Parathyroid adenoma (tissue), 2 donors: ENCODE measurements around the gene SLC23A2.

ENCODE experiments used
- H2AFZ ChIP-seq: fragments of 300-600 bp; sonication (generic); one replicate; pipeline ENCODE4 v1.7.0; 2017; ENCODE audit warnings: antibody characterized with exemption, mild to moderate bottlenecking
- H3K27ac ChIP-seq: fragments of 300-600 bp; sonication (generic); one replicate; pipeline ENCODE4 v1.7.0; 2017
- H3K27me3 ChIP-seq: fragments of 300-600 bp; sonication (generic); one replicate; pipeline ENCODE4 v1.7.0; 2017; ENCODE audit warnings: low read length; ENCODE audit not compliant: control insufficient read depth, insufficient read depth
- H3K36me3 ChIP-seq: fragments of 300-600 bp; sonication (generic); one replicate; pipeline ENCODE4 v1.7.0; 2017; ENCODE audit warnings: low read length; ENCODE audit not compliant: control insufficient read depth, insufficient read depth
- H3K4me1 ChIP-seq: fragments of 300-600 bp; sonication (generic); one replicate; pipeline ENCODE4 v1.7.0; 2017; ENCODE audit warnings: control low read depth
- H3K4me2 ChIP-seq: fragments of 300-600 bp; sonication (generic); one replicate; pipeline ENCODE4 v1.7.0; 2017; ENCODE audit warnings: low read length
- H3K4me3 ChIP-seq: fragments of 300-600 bp; sonication (generic); one replicate; pipeline ENCODE4 v1.7.0; 2017; ENCODE audit warnings: low read depth, low read length
- H3K79me2 ChIP-seq: fragments of 300-600 bp; sonication (generic); one replicate; pipeline ENCODE4 v1.7.0; 2017; ENCODE audit warnings: control low read depth
- H3K9ac ChIP-seq: fragments of 300-600 bp; sonication (generic); one replicate; pipeline ENCODE4 v1.7.0; 2017; ENCODE audit warnings: mild to moderate bottlenecking
- H3K9me3 ChIP-seq: fragments of 300-600 bp; sonication (generic); one replicate; pipeline ENCODE4 v1.7.0; 2017; ENCODE audit warnings: low read length; ENCODE audit not compliant: control insufficient read depth
- TF ChIP-seq, protein P1 (sequence below): fragments of 300-600 bp; sonication (generic); IDR thresholded peaks from one replicate; pipeline ENCODE4 v1.7.0; 2017; ENCODE audit warnings: antibody characterized with exemption, mild to moderate bottlenecking
- donor health status: primary hyperparathyroidism.

Gene SLC23A2

GRCh38 chr20:4942331-4942730 is 59.0 kb downstream of the SLC23A2 start:
- Histone ChIP-seq H3K9me3 (no peaks in the 10 kb centered on the region), H3K4me2 (no peak overlapping the region), H3K79me2 (peaks cover 18% of the 10 kb centered on the region), H2AFZ (no peak overlapping the region), H3K27ac (no peak overlapping the region), H3K27me3 (no peaks in the 10 kb centered on the region), H3K4me1 (peaks cover 3% of the 10 kb centered on the region), H3K36me3 (no peaks in the 10 kb centered on the region), H3K9ac (no peak overlapping the region), H3K4me3 (no peak overlapping the region)
- TF ChIP-seq, protein P1, sequence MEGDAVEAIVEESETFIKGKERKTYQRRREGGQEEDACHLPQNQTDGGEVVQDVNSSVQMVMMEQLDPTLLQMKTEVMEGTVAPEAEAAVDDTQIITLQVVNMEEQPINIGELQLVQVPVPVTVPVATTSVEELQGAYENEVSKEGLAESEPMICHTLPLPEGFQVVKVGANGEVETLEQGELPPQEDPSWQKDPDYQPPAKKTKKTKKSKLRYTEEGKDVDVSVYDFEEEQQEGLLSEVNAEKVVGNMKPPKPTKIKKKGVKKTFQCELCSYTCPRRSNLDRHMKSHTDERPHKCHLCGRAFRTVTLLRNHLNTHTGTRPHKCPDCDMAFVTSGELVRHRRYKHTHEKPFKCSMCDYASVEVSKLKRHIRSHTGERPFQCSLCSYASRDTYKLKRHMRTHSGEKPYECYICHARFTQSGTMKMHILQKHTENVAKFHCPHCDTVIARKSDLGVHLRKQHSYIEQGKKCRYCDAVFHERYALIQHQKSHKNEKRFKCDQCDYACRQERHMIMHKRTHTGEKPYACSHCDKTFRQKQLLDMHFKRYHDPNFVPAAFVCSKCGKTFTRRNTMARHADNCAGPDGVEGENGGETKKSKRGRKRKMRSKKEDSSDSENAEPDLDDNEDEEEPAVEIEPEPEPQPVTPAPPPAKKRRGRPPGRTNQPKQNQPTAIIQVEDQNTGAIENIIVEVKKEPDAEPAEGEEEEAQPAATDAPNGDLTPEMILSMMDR, result no peak

DNA sequence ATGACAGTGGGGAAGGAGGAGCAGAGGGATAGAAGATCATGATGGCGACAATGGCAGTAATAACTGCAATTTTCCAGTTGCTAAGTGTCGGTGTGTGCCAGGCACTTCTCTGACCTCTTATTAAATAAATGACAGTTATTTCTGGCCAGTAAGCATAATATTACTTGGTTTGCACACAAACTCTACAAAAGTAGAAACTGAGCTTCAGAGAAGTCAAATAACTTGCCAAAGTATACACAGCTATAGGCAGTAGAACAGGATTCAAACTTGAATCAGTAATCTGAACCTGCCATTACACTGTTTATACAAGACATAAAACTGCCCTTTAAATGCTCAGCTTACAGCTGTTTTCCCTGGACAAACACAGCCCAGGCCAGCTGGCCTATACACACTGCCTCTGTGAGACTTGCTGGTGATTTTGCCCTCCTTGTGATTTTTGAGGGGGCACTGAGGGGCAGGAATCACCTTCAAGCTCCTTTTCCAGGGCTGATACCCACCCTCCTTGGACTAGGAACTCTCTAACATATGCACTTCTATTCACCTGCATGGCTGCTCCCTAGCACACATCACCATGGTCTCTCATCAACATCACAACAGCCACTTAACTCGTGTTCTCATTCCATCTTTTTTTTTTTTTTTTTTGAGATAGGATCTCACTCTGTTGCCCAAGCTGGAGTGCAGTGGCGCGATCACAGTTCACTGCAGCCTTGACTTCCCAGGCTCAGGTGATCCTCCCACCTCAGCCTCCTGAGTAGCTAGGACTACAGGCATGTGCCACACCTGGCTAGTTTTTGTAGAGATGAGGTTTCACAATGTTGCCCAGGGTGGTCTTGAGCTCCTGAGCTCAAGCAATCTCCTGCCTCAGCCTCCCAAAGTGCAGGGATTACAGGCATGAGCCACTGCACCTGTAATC is 63.6 kb downstream of the SLC23A2 start:
- Histone ChIP-seq H3K9ac (no peak overlapping the region), H3K4me1 (peaks cover 10% of the 10 kb centered on the region)

GRCh38 chr20:4936851-4937406 is 64.4 kb downstream of the SLC23A2 start:
- Histone ChIP-seq H3K27me3 (no peaks in the 10 kb centered on the region), H3K4me2 (no peak overlapping the region), H3K4me1 (peaks cover 10% of the 10 kb centered on the region), H3K79me2 (peaks cover 24% of the 10 kb centered on the region), H3K9me3 (no peaks in the 10 kb centered on the region), H3K9ac (no peak overlapping the region), H3K27ac (no peak overlapping the region), H3K4me3 (no peak overlapping the region), H2AFZ (no peak overlapping the region), H3K36me3 (no peaks in the 10 kb centered on the region)
- TF ChIP-seq, protein P1, result no peak

More for the DNA sequence above, 63.6 kb downstream of the SLC23A2 start:
- H3K27ac ChIP-seq, result no peak overlapping the region
- peaks cover 24% of the 10 kb centered on the region for H3K79me2 ChIP-seq
- H3K4me3 ChIP-seq, result no peak overlapping the region
- H3K27me3 ChIP-seq, result no peaks in the 10 kb centered on the region
- TF ChIP-seq, protein P1, result no peak
- no peaks in the 10 kb centered on the region for H3K36me3 ChIP-seq
- no peak overlapping the region for H2AFZ ChIP-seq
- no peak overlapping the region for H3K4me2 ChIP-seq
- H3K9me3 ChIP-seq, result no peaks in the 10 kb centered on the region

DNA sequence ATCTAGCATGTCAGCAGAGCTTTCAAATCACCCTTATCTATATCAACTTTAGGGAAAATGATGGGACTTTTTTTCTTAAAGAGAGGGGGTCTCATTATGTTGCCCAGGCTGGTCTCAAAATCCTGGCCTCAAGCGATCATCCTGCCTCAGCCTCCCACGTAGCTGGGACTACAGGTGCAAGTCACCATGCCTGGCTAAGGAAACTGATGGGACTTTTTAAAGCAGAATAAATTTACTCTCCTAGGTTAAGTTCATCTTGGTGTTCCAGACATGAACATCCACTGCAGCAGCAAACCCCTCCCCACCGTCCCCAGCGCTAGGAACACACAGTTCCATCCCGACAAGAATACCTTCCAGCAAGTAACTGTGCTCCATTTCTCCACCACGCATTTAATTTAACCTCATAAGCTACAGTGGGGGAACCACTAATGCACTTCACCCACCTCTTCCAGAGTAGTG is 64.9 kb downstream of the SLC23A2 start:
- no peak overlapping the region for H3K4me2 ChIP-seq
- no peaks in the 10 kb centered on the region for H3K27me3 ChIP-seq
- no peak overlapping the region for H2AFZ ChIP-seq
- no peaks in the 10 kb centered on the region for H3K9me3 ChIP-seq
- H3K4me1 ChIP-seq, result peaks cover 10% of the 10 kb centered on the region
- H3K36me3 ChIP-seq, result no peaks in the 10 kb centered on the region
- TF ChIP-seq, protein P1, result no peak
- H3K27ac ChIP-seq, result no peak overlapping the region
- no peak overlapping the region for H3K9ac ChIP-seq
- H3K4me3 ChIP-seq, result no peak overlapping the region
- H3K79me2 ChIP-seq, result peaks cover 24% of the 10 kb centered on the region
